B cell (primary cell): ENCODE measurements around the gene BRPF3. TPM values are rescaled to one million over a fixed set of nuclear protein-coding genes. Genes with fewer than 3 reads are reported as not detected.

Experiments
- ATAC-seq: fragments of 200-7000 bp; cut with Tn5 transposase; one replicate; pipeline ENCODE4 v1.10.0; 2021; ENCODE audit warnings: low read depth, mild to moderate bottlenecking, moderate number of reproducible peaks, moderate library complexity
- CTCF ChIA-PET: fragments of 350-600 bp; sonication (Branson Sonifier 250); formaldehyde crosslinking; loops from one replicate; lab custom pipeline; 2021; ENCODE audit warnings: antibody characterized with exemption, inconsistent platforms; lab: Charles Lee
- POLR2A ChIA-PET: fragments of 350-600 bp; sonication (Branson Sonifier 250); formaldehyde crosslinking; loops from one replicate; lab custom pipeline; 2021; ENCODE audit warnings: antibody characterized with exemption; lab: Charles Lee
- DNase-seq: peaks from one replicate; pipeline ENCODE4 v3.0.0; 2013
- H2AFZ ChIP-seq: 2 replicates; pipeline ENCODE4 v1.6.1; 2012; ENCODE audit warnings: mild to moderate bottlenecking, low read depth, low read length; ENCODE audit not compliant: insufficient read depth, poor library complexity, severe bottlenecking
- H3K27ac ChIP-seq, 2 donors: 1 replicate in 1 of 2; 2 replicates in 1 of 2; pipeline ENCODE4 v1.5.1; 2012 to 2013; ENCODE audit warnings: low read length in 2 of 2, mild to moderate bottlenecking in 2 of 2, moderate library complexity in 1 of 2
- H3K27me3 ChIP-seq, 4 experiments: fragments of 200-600 bp in 1 of 4; sonication (generic) in 1 of 4; replicated peaks in 1 of 4; 1 replicate in 2 of 4; 2 replicates in 2 of 4; pipeline versions ENCODE4 v1.6.1 to v1.7.0; 2013 to 2016; ENCODE audit warnings: low read length in 3 of 4, mild to moderate bottlenecking in 2 of 4, mixed read lengths in 1 of 4, moderate library complexity in 1 of 4; ENCODE audit not compliant: insufficient read depth in 4 of 4, control insufficient read depth in 3 of 4; ENCODE audit errors: control extremely low read depth in 1 of 4
- H3K36me3 ChIP-seq, 2 experiments: replicated peaks in 1 of 2; 1 replicate in 1 of 2; 2 replicates in 1 of 2; pipeline versions ENCODE4 v1.6.1 to v1.7.1; 2013; ENCODE audit warnings: low read length in 1 of 2; ENCODE audit not compliant: insufficient read depth in 2 of 2, control insufficient read depth in 1 of 2; ENCODE audit errors: control extremely low read depth in 1 of 2, extremely low read depth in 1 of 2
- H3K4me1 ChIP-seq, 2 donors: fragments of 200-600 bp in 1 of 2; sonication (generic) in 1 of 2; 1 replicate in 1 of 2; 2 replicates in 1 of 2; pipeline versions ENCODE4 v1.5.1 to v1.6.1; 2013 to 2017; ENCODE audit warnings: low read length in 2 of 2; ENCODE audit not compliant: control insufficient read depth in 2 of 2, insufficient read depth in 2 of 2
- H3K4me2 ChIP-seq: replicated peaks from 2 replicates; pipeline ENCODE3; 2012; ENCODE audit warnings: mild to moderate bottlenecking, low read depth, low read length; ENCODE audit not compliant: poor library complexity, severe bottlenecking
- H3K4me3 ChIP-seq, 5 experiments: fragments of 200-600 bp in 1 of 5; sonication (generic) in 1 of 5; 1 replicate in 3 of 5; 2 replicates in 2 of 5; pipeline versions ENCODE4 v1.5.1 to v1.7.0; 2011 to 2016; ENCODE audit warnings: low read length in 4 of 5, mild to moderate bottlenecking in 4 of 5, low read depth in 2 of 5, control low read depth in 1 of 5, moderate library complexity in 1 of 5; ENCODE audit not compliant: insufficient read depth in 1 of 5; ENCODE audit errors: control extremely low read depth in 1 of 5, extremely low read depth in 1 of 5
- H3K79me2 ChIP-seq: fragments of 200-600 bp; sonication (generic); one replicate; pipeline ENCODE4 v1.6.0; 2016; ENCODE audit warnings: low read length; ENCODE audit not compliant: control insufficient read depth, insufficient read depth
- H3K9ac ChIP-seq: fragments of 200-600 bp; sonication (generic); 2 replicates; pipeline ENCODE4 v1.6.1; 2017; ENCODE audit warnings: mild to moderate bottlenecking, low read length, moderate library complexity
- H3K9me3 ChIP-seq, 3 donors: one replicate each; pipeline versions ENCODE4 v1.6.1 to v1.7.1; 2013; ENCODE audit warnings: low read length in 2 of 3; ENCODE audit not compliant: control insufficient read depth in 2 of 3, insufficient read depth in 1 of 3; ENCODE audit errors: control extremely low read depth in 1 of 3
- H4K20me1 ChIP-seq: 2 replicates; pipeline ENCODE4 v1.6.0; 2012; ENCODE audit warnings: mild to moderate bottlenecking, low read length; ENCODE audit not compliant: insufficient read depth, control insufficient read depth, poor library complexity, severe bottlenecking
- H3K27ac Mint-ChIP-seq: one replicate; pipeline ENCODE4 v1.8.0; 2021; ENCODE audit warnings: mixed read lengths
- H3K27me3 Mint-ChIP-seq: one replicate; pipeline ENCODE4 v1.8.0; 2021; ENCODE audit warnings: mixed read lengths
- H3K4me1 Mint-ChIP-seq: one replicate; pipeline ENCODE4 v1.8.0; 2021; ENCODE audit warnings: mixed read lengths
- H3K4me3 Mint-ChIP-seq: one replicate; pipeline ENCODE4 v1.8.0; 2021; ENCODE audit warnings: mixed read lengths
- H3K9me3 Mint-ChIP-seq: one replicate; pipeline ENCODE4 v1.8.0; 2022; ENCODE audit warnings: mixed read lengths; ENCODE audit not compliant: insufficient read depth
- EZH2 ChIP-seq: IDR thresholded peaks from 2 replicates; pipeline ENCODE4 v1.6.1; 2012; ENCODE audit warnings: borderline replicate concordance, low read depth, mild to moderate bottlenecking, moderate library complexity, low read length; ENCODE audit not compliant: insufficient read depth, poor library complexity, severe bottlenecking
- WGBS: methylation state at CpG from one replicate; pipeline ENCODE4 v1.1.5; 2013; ENCODE audit warnings: missing lambda C conversion rate; ENCODE audit not compliant: insufficient coverage; 5-methylcytosine and 5-hydroxymethylcytosine counted together
- intact Hi-C: fragments of 100-400 bp; cut with micrococcal nuclease; formaldehyde crosslinking; loops from one replicate; pipeline ENCODE4 v1.10.0; 2022
- polyA plus RNA-seq: library from polyadenylated mRNA; depleted of rRNA; stranded (reverse); fragments of >200 nt; gene quantifications from 2 replicates; pipeline ENCODE4 v1.2.3, GENCODE V29; 2012
- total RNA-seq, 2 donors: library from RNA; stranded (reverse); fragments of 120-200 nt in 1 of 2; gene quantifications; 1 replicate in 1 of 2; 2 replicates in 1 of 2; pipeline versions ENCODE4 v1.2.3 to v1.2.4, GENCODE V29; 2013 to 2022
- TF ChIP-seq, protein P1 (sequence below): fragments of 200-600 bp; IDR thresholded peaks from one replicate; pipeline ENCODE4 v1.8.0; 2022; ENCODE audit warnings: antibody characterized with exemption, mild to moderate bottlenecking

Gene BRPF3
- total and polyA plus RNA-seq, 2 donors (not counting 1 experiment from before 2014, with no cell fraction given): 17.1 to 29.4 TPM

DNA sequence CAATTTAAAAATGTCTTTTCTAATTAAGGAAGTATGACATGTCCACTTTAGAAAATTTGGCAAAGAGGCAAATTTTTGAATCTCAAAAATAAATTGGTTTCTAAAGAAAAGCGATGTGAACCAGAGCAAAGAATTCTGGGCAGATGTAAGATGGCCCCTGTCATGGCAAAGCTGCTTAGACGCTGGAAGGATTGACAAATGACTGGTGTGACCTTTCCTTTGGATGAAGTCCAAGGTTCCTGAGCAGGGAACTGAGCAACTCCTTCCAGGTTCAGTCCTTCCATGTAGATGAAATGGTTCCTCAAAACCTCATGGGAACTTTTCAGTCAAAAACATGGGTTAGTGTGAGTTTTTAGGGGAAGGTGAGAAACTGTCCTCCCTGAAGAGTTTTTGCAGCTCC is 25.1 kb downstream of the BRPF3 start:
- 100% methylated on average over 1 of the region's 2 CpGs for WGBS
- Histone ChIP-seq H3K4me3 (no peak overlapping the region), H3K27me3 (no peaks in the 10 kb centered on the region), H2AFZ (no peak overlapping the region), H3K36me3 (peaks cover 9 to 71% of the 10 kb centered on the region in 2 experiments), H3K79me2 (no peaks in the 10 kb centered on the region), H3K4me2 (no peak overlapping the region), H3K4me1 (no peaks in the 10 kb centered on the region), H3K9ac (no peak overlapping the region), H3K27ac (no peak overlapping the region), H4K20me1 (no peaks in the 10 kb centered on the region), H3K9me3 (no peaks in the 10 kb centered on the region)
- ATAC-seq (no peak), DNase-seq (no peak)
- Mint-ChIP-seq H3K27ac (no peak overlapping the region), H3K9me3 (no peaks in the 10 kb centered on the region), H3K4me1 (no peaks in the 10 kb centered on the region), H3K4me3 (no peak overlapping the region), H3K27me3 (no peaks in the 10 kb centered on the region)
- ChIA-PET CTCF (no interaction called here), POLR2A (no interaction called here)
- intact Hi-C loops: no loop called here
- TF ChIP-seq, protein P1, sequence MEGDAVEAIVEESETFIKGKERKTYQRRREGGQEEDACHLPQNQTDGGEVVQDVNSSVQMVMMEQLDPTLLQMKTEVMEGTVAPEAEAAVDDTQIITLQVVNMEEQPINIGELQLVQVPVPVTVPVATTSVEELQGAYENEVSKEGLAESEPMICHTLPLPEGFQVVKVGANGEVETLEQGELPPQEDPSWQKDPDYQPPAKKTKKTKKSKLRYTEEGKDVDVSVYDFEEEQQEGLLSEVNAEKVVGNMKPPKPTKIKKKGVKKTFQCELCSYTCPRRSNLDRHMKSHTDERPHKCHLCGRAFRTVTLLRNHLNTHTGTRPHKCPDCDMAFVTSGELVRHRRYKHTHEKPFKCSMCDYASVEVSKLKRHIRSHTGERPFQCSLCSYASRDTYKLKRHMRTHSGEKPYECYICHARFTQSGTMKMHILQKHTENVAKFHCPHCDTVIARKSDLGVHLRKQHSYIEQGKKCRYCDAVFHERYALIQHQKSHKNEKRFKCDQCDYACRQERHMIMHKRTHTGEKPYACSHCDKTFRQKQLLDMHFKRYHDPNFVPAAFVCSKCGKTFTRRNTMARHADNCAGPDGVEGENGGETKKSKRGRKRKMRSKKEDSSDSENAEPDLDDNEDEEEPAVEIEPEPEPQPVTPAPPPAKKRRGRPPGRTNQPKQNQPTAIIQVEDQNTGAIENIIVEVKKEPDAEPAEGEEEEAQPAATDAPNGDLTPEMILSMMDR: no peak
- TF ChIP-seq EZH2: no peak

DNA sequence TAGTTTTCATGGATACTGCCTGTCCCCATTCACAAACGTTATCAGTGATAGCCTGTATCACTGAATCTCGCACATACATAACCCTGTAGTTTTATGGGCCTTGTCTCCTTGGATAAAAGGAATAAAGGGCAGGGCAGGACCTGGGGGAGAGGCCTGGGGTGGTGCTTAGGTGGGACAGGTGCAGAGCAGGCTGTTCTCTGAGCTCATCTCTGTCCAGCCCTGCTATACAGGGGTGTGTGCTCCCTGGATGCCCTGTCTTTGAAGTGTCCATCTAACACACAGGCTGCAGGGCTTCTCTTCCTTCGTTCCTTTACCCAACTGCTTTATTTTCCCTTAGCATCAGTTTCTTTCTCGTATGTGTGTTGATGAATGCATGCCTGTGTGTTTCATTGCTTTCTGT is 26.4 kb downstream of the BRPF3 start:
- POLR2A ChIA-PET: no interaction called here
- DNase-seq: no peak
- no peak for ATAC-seq
- H3K27ac Mint-ChIP-seq: no peak overlapping the region
- CTCF ChIA-PET: no interaction called here
- Histone ChIP-seq H3K4me2 (no peak overlapping the region), H3K4me1 (no peaks in the 10 kb centered on the region), H3K9me3 (no peaks in the 10 kb centered on the region), H2AFZ (no peak overlapping the region), H3K9ac (no peak overlapping the region), H3K27me3 (no peaks in the 10 kb centered on the region), H3K79me2 (no peaks in the 10 kb centered on the region), H3K4me3 (no peak overlapping the region), H4K20me1 (no peaks in the 10 kb centered on the region), H3K36me3 (peaks cover 5 to 68% of the 10 kb centered on the region in 2 experiments), H3K27ac (no peak overlapping the region)
- no peaks in the 10 kb centered on the region for H3K4me1 Mint-ChIP-seq
- intact Hi-C loops: no loop called here
- no peak for TF ChIP-seq EZH2
- TF ChIP-seq, protein P1: no peak
- no peak overlapping the region for H3K4me3 Mint-ChIP-seq
- WGBS: 100% methylated on average over 1 of the region's 4 CpGs
- no peaks in the 10 kb centered on the region for H3K27me3 Mint-ChIP-seq
- no peaks in the 10 kb centered on the region for H3K9me3 Mint-ChIP-seq
